ENCODE results near the gene PPFIBP1. TPM values are rescaled to one million over a fixed set of nuclear protein-coding genes. Genes with fewer than 3 reads are reported as not detected.

The PPFIBP1 gene
- total RNA-seq, 1 donor = 179 TPM

DNA sequence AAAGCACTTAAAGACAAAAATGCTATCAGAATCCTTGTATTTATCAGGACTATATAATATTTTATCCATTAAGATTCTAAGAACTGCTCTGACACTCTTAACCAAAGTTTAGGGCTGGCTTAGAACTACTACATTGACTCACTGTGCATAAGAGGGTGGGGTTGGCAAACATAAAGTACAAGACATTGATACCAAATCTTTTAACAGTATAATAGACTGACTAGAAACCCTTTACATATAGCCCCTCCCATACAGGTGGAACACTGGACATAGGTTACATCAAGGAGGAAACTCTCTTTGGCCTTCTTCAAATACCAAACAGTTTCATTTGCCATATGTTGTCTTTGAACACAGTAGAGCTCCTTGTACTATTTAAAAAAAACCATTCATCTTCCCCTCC lies 156.6 kb downstream of the PPFIBP1 start:
- no peaks in the 10 kb centered on the region for H3K9me3 ChIP-seq (ENCODE audit: low read depth, low read length)
- H3K27ac ChIP-seq (ENCODE audit: low read depth, low read length) = no peak overlapping the region
- DNase-seq (ENCODE audit: insufficient read length, low spot score, missing footprints) = no peak
- TF ChIP-seq, protein P1, sequence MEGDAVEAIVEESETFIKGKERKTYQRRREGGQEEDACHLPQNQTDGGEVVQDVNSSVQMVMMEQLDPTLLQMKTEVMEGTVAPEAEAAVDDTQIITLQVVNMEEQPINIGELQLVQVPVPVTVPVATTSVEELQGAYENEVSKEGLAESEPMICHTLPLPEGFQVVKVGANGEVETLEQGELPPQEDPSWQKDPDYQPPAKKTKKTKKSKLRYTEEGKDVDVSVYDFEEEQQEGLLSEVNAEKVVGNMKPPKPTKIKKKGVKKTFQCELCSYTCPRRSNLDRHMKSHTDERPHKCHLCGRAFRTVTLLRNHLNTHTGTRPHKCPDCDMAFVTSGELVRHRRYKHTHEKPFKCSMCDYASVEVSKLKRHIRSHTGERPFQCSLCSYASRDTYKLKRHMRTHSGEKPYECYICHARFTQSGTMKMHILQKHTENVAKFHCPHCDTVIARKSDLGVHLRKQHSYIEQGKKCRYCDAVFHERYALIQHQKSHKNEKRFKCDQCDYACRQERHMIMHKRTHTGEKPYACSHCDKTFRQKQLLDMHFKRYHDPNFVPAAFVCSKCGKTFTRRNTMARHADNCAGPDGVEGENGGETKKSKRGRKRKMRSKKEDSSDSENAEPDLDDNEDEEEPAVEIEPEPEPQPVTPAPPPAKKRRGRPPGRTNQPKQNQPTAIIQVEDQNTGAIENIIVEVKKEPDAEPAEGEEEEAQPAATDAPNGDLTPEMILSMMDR (IDR thresholded peaks at IDR 0.05; ENCODE audit: extremely low read depth, low read depth, low read length) = no peak
- H3K79me2 ChIP-seq (ENCODE audit: insufficient read depth, low read length) = peaks cover 3% of the 10 kb centered on the region
- no peak overlapping the region for H3K4me3 ChIP-seq (ENCODE audit: insufficient read depth, low read length)
- no peaks in the 10 kb centered on the region for H3K27me3 ChIP-seq (ENCODE audit: insufficient read depth, low read length)
- H3K36me3 ChIP-seq (ENCODE audit: insufficient read depth, low read length) = peaks cover 93% of the 10 kb centered on the region
- peaks cover 7% of the 10 kb centered on the region for H3K4me1 ChIP-seq (ENCODE audit: insufficient read depth, low read length)
- no peaks in the 10 kb centered on the region for H4K20me1 ChIP-seq (ENCODE audit: insufficient read depth, low read length)
- no peak overlapping the region for H3K4me2 ChIP-seq (ENCODE audit: insufficient read depth, low read length)
- no peak overlapping the region for H2AFZ ChIP-seq (ENCODE audit: low read length)

DNA sequence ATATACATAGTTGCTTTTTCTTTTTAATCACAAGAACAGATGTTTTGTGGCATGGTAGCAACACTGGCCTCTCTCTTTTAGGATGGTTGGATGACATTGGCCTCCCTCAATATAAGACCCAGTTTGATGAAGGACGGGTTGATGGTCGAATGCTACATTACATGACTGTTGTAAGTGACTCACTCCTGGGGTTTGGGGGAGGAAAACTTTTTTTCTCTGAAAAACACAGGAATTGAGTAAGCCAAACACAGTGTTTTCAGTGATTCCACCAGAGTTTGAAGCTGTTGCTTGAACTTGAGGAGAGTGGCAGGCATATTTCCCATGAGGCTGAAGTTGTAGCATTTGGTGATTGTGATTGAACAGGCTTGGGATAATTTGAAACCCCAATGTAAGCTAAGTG lies 158.5 kb downstream of the PPFIBP1 start:
- Histone ChIP-seq H3K27ac (ENCODE audit: low read depth, low read length) (peak overlapping the region; percentile 42), H3K27me3 (ENCODE audit: insufficient read depth, low read length) (no peaks in the 10 kb centered on the region), H3K36me3 (ENCODE audit: insufficient read depth, low read length) (peaks cover 93% of the 10 kb centered on the region), H3K9me3 (ENCODE audit: low read depth, low read length) (no peaks in the 10 kb centered on the region), H2AFZ (ENCODE audit: low read length) (no peak overlapping the region), H4K20me1 (ENCODE audit: insufficient read depth, low read length) (no peaks in the 10 kb centered on the region), H3K4me2 (ENCODE audit: insufficient read depth, low read length) (no peak overlapping the region), H3K4me1 (ENCODE audit: insufficient read depth, low read length) (peaks cover 7% of the 10 kb centered on the region), H3K4me3 (ENCODE audit: insufficient read depth, low read length) (no peak overlapping the region), H3K79me2 (ENCODE audit: insufficient read depth, low read length) (peaks cover 3% of the 10 kb centered on the region)
- TF ChIP-seq, protein P1 (IDR thresholded peaks at IDR 0.05; ENCODE audit: extremely low read depth, low read depth, low read length) = no peak
- peak; percentile 47 for DNase-seq (ENCODE audit: insufficient read length, low spot score, missing footprints)

DNA sequence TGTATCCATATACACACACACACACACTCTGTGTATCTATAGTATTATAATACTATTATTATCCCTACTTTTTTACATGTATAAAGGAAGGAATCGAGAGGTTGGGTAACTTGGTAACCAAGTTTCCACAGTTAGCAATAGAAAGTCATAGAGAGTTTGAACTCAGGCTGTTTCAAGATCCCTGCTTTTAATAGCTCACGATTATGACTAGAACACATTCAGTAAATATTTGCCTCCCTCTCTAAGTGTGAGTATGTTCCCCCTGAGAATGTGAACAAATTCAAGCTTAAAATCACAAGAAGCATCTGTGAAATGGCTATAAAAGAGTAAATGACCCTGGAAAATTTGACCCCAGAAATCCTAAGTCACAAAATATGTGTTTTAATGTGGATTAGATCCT lies 161.3 kb downstream of the PPFIBP1 start:
- H3K36me3 ChIP-seq (ENCODE audit: insufficient read depth, low read length) = peaks cover 97% of the 10 kb centered on the region
- no peak overlapping the region for H3K27ac ChIP-seq (ENCODE audit: low read depth, low read length)
- peaks cover 3% of the 10 kb centered on the region for H4K20me1 ChIP-seq (ENCODE audit: insufficient read depth, low read length)
- no peak overlapping the region for H2AFZ ChIP-seq (ENCODE audit: low read length)
- DNase-seq (ENCODE audit: insufficient read length, low spot score, missing footprints) = no peak
- H3K27me3 ChIP-seq (ENCODE audit: insufficient read depth, low read length) = no peaks in the 10 kb centered on the region
- peaks cover 3% of the 10 kb centered on the region for H3K79me2 ChIP-seq (ENCODE audit: insufficient read depth, low read length)
- TF ChIP-seq, protein P1 (IDR thresholded peaks at IDR 0.05; ENCODE audit: extremely low read depth, low read depth, low read length) = no peak
- no peak overlapping the region for H3K4me2 ChIP-seq (ENCODE audit: insufficient read depth, low read length)
- H3K4me3 ChIP-seq (ENCODE audit: insufficient read depth, low read length) = no peak overlapping the region
- H3K9me3 ChIP-seq (ENCODE audit: low read depth, low read length) = no peaks in the 10 kb centered on the region
- H3K4me1 ChIP-seq (ENCODE audit: insufficient read depth, low read length) = peaks cover 7% of the 10 kb centered on the region

DNA sequence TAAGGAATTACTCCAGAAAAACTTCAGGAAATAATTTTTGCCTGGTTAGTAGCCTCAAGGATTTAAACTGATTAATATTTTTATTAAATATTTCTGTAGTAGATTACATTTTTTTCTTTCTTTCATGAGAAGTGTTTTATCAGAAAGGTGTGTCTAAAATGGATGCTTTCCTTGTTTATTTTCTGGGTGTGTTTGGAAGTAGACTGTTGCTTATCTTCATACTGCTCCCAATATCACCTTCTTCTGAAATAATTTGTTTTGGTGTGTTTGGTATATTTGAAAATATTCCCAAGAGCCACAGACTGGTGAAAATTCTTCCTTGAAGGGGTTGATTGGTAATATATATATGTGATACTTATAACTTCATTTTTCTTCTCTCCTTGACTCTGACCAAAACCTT lies 162.1 kb downstream of the PPFIBP1 start:
- no peak overlapping the region for H3K4me2 ChIP-seq (ENCODE audit: insufficient read depth, low read length)
- TF ChIP-seq, protein P1 (IDR thresholded peaks at IDR 0.05; ENCODE audit: extremely low read depth, low read depth, low read length) = no peak
- H3K36me3 ChIP-seq (ENCODE audit: insufficient read depth, low read length) = peaks cover 97% of the 10 kb centered on the region
- H4K20me1 ChIP-seq (ENCODE audit: insufficient read depth, low read length) = peaks cover 3% of the 10 kb centered on the region
- H3K27ac ChIP-seq (ENCODE audit: low read depth, low read length) = no peak overlapping the region
- no peaks in the 10 kb centered on the region for H3K9me3 ChIP-seq (ENCODE audit: low read depth, low read length)
- no peak overlapping the region for H2AFZ ChIP-seq (ENCODE audit: low read length)
- peaks cover 3% of the 10 kb centered on the region for H3K79me2 ChIP-seq (ENCODE audit: insufficient read depth, low read length)
- no peak overlapping the region for H3K4me3 ChIP-seq (ENCODE audit: insufficient read depth, low read length)
- DNase-seq (ENCODE audit: insufficient read length, low spot score, missing footprints) = no peak
- H3K4me1 ChIP-seq (ENCODE audit: insufficient read depth, low read length) = peaks cover 7% of the 10 kb centered on the region
- no peaks in the 10 kb centered on the region for H3K27me3 ChIP-seq (ENCODE audit: insufficient read depth, low read length)
